ENCODE data around the gene PPP2R2B. TPM values are rescaled to one million over a fixed set of nuclear protein-coding genes. Genes with fewer than 3 reads are reported as not detected.

The PPP2R2B gene
- total RNA-seq, 4 donors from 2014 or later: 1.2 to 4.0 (median 2.1) TPM

- intact Hi-C loops (cut with DNase I): no loop called here
- 83% methylated on average over 3 of the region's 3 CpGs for WGBS
- DNase-seq (ENCODE audit: extremely low spot score): no peak
- Histone ChIP-seq H3K9me3 (no peaks in the 10 kb centered on the region), H3K4me3 (no peak overlapping the region), H3K27me3 (no peaks in the 10 kb centered on the region), H3K27ac (replicated peaks in 1 of 4) (no peak overlapping the region), H3K36me3 (no peaks in the 10 kb centered on the region), H3K4me1 (no peaks in the 10 kb centered on the region)
- TF ChIP-seq, protein P1, sequence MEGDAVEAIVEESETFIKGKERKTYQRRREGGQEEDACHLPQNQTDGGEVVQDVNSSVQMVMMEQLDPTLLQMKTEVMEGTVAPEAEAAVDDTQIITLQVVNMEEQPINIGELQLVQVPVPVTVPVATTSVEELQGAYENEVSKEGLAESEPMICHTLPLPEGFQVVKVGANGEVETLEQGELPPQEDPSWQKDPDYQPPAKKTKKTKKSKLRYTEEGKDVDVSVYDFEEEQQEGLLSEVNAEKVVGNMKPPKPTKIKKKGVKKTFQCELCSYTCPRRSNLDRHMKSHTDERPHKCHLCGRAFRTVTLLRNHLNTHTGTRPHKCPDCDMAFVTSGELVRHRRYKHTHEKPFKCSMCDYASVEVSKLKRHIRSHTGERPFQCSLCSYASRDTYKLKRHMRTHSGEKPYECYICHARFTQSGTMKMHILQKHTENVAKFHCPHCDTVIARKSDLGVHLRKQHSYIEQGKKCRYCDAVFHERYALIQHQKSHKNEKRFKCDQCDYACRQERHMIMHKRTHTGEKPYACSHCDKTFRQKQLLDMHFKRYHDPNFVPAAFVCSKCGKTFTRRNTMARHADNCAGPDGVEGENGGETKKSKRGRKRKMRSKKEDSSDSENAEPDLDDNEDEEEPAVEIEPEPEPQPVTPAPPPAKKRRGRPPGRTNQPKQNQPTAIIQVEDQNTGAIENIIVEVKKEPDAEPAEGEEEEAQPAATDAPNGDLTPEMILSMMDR (IDR thresholded peaks at IDR 0.05): no peak
- TF ChIP-seq POLR2A (IDR thresholded peaks at IDR 0.05; ENCODE audit: low read depth) (no peak), EP300 (IDR thresholded peaks at IDR 0.05) (no peak), POLR2AphosphoS5 (IDR thresholded peaks at IDR 0.05) (no peak)
Observed at GRCh38 chr5:146751781-146752401, 126.7 kb downstream of the PPP2R2B start.

DNA sequence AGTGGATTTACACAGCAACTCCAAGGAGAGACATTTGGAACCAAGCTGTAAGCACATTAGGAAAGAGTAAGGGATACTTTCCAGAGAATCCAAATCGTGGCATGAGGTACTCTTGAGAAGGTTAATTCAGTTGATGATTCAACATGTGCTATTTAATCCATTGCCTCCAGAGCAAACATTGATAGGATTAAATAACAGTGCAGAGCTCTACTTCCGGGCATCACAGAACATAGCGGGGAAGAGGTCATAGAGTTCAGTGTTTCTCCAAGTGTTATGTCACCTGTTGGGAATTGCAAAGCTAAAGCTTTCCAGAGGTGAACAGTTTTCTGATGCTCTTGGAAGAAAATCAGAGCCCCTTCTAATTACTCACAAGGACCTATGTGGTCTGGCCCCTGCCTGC, 127.5 kb downstream of the PPP2R2B start:
- WGBS: 78% methylated on average over 3 of the region's 3 CpGs
- H3K4me3 ChIP-seq: no peak overlapping the region
- no peak for DNase-seq (ENCODE audit: extremely low spot score)
- H3K4me1 ChIP-seq: no peaks in the 10 kb centered on the region
- H3K27ac ChIP-seq (replicated peaks in 1 of 4): no peak overlapping the region
- TF ChIP-seq, protein P1 (IDR thresholded peaks at IDR 0.05): no peak
- TF ChIP-seq POLR2AphosphoS5 (IDR thresholded peaks at IDR 0.05): no peak
- TF ChIP-seq POLR2A (IDR thresholded peaks at IDR 0.05; ENCODE audit: low read depth): no peak
- no peak for TF ChIP-seq EP300 (IDR thresholded peaks at IDR 0.05)
- no peaks in the 10 kb centered on the region for H3K27me3 ChIP-seq
- intact Hi-C loops (cut with DNase I): no loop called here
- no peaks in the 10 kb centered on the region for H3K9me3 ChIP-seq
- H3K36me3 ChIP-seq: no peaks in the 10 kb centered on the region

DNA sequence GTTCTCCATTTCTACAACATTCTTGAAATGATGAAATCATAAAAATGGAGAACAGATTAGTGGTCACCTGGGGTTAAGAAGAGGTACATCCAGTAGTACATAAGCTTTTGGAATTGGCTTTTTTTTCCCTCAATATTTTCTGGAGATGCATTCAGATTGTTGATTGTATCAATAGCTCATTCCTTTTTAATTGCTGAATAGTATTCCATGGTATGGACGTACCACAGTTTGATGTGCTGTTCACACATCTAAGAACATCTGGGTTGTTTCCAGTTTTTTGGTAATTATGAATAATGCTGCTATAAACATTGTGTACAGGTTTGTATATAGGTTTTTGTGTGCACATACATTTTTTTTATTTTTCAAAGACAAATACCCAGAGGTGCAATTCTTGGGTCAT, 130.0 kb downstream of the PPP2R2B start:
- Histone ChIP-seq H3K36me3 (no peaks in the 10 kb centered on the region), H3K27me3 (no peaks in the 10 kb centered on the region), H3K27ac (replicated peaks in 1 of 4) (no peak overlapping the region), H3K4me1 (no peaks in the 10 kb centered on the region), H3K9me3 (no peaks in the 10 kb centered on the region), H3K4me3 (no peak overlapping the region)
- intact Hi-C loops (cut with DNase I): no loop called here
- 87% methylated on average over 1 of the region's 1 CpG for WGBS
- DNase-seq (ENCODE audit: extremely low spot score): no peak
- TF ChIP-seq POLR2AphosphoS5 (IDR thresholded peaks at IDR 0.05) (no peak), POLR2A (IDR thresholded peaks at IDR 0.05; ENCODE audit: low read depth) (no peak), EP300 (IDR thresholded peaks at IDR 0.05) (no peak)
- TF ChIP-seq, protein P1 (IDR thresholded peaks at IDR 0.05): no peak

GRCh38 chr5:146745931-146746577, 132.5 kb downstream of the PPP2R2B start:
- no peaks in the 10 kb centered on the region for H3K36me3 ChIP-seq
- no peak overlapping the region for H3K27ac ChIP-seq (replicated peaks in 1 of 4)
- no peaks in the 10 kb centered on the region for H3K27me3 ChIP-seq
- no peaks in the 10 kb centered on the region for H3K9me3 ChIP-seq
- WGBS: 50% methylated on average over 5 of the region's 5 CpGs
- H3K4me3 ChIP-seq: no peak overlapping the region
- TF ChIP-seq, protein P1 (IDR thresholded peaks at IDR 0.05): no peak
- TF ChIP-seq POLR2AphosphoS5 (IDR thresholded peaks at IDR 0.05): no peak
- no peak for TF ChIP-seq EP300 (IDR thresholded peaks at IDR 0.05)
- no peak for TF ChIP-seq POLR2A (IDR thresholded peaks at IDR 0.05; ENCODE audit: low read depth)
- intact Hi-C loops (cut with DNase I): no loop called here
- no peak for DNase-seq (ENCODE audit: extremely low spot score)
- H3K4me1 ChIP-seq: no peaks in the 10 kb centered on the region

All from esophagus muscularis mucosa (tissue), 4 donors.